ENCODE results near the gene KREMEN1. TPM values are rescaled to one million over a fixed set of nuclear protein-coding genes. Genes with fewer than 3 reads are reported as not detected.

KREMEN1 gene
- total RNA-seq, 1 donor from 2014 or later: 10.7 TPM

DNA sequence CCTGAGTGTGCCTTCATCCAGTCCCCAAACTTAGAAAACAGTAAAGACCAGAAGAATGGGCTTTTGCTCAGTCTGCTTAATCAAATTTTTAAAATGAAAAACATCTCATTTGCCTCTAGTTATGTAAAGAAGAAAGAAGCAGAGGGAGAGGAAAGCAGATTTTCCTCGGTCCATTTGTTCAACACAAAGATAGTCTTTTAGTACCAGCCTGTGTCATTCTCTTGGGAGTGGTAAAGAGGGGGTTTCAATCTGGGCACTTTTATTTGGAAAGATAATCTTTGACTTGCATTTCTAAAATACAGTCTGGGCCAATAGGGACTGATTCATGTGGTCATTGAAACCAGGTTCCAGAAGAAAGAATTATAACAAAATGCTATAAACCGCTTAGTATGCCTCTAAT, 29.5 kb downstream of the KREMEN1 start:
- no peak overlapping the region for H3K27ac ChIP-seq
- intact Hi-C loops (cut with DNase I): no loop called here
- peaks cover 0 to 12% of the 10 kb centered on the region in 2 donors for H3K36me3 ChIP-seq
- H3K4me3 ChIP-seq: no peak overlapping the region
- TF ChIP-seq, protein P1, sequence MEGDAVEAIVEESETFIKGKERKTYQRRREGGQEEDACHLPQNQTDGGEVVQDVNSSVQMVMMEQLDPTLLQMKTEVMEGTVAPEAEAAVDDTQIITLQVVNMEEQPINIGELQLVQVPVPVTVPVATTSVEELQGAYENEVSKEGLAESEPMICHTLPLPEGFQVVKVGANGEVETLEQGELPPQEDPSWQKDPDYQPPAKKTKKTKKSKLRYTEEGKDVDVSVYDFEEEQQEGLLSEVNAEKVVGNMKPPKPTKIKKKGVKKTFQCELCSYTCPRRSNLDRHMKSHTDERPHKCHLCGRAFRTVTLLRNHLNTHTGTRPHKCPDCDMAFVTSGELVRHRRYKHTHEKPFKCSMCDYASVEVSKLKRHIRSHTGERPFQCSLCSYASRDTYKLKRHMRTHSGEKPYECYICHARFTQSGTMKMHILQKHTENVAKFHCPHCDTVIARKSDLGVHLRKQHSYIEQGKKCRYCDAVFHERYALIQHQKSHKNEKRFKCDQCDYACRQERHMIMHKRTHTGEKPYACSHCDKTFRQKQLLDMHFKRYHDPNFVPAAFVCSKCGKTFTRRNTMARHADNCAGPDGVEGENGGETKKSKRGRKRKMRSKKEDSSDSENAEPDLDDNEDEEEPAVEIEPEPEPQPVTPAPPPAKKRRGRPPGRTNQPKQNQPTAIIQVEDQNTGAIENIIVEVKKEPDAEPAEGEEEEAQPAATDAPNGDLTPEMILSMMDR (IDR thresholded peaks at IDR 0.05): no peak
- no peaks in the 10 kb centered on the region for H3K9me3 ChIP-seq
- H3K4me1 ChIP-seq: no peaks in the 10 kb centered on the region
- H3K27me3 ChIP-seq: no peaks in the 10 kb centered on the region
- DNase-seq (ENCODE audit: low spot score in 2 of 2): no peak

DNA sequence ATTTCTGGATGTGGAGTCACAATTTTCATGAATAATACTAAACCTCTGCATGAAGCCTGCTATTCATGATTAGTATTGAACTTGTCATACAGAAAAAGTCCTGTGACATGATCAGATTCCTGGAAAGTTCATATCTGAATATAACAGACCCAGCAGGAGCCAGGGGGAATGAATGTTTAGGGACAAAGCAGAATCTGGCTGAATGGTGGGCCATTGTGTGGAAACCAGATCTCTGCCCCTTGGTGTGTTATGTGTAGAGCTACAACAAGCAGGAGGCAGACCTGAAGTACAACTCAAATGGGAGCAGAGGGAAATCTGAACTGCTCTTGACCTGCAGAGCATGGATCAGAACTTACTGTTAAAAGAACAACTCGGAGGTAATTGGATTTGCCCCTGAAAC, 30.3 kb downstream of the KREMEN1 start:
- intact Hi-C loops (cut with DNase I): no loop called here
- Histone ChIP-seq H3K36me3 (peaks cover 0 to 12% of the 10 kb centered on the region in 2 donors), H3K4me1 (no peaks in the 10 kb centered on the region), H3K9me3 (no peaks in the 10 kb centered on the region), H3K4me3 (no peak overlapping the region), H3K27me3 (no peaks in the 10 kb centered on the region), H3K27ac (no peak overlapping the region)
- DNase-seq (ENCODE audit: low spot score in 2 of 2): no peak
- TF ChIP-seq, protein P1 (IDR thresholded peaks at IDR 0.05): no peak

DNA sequence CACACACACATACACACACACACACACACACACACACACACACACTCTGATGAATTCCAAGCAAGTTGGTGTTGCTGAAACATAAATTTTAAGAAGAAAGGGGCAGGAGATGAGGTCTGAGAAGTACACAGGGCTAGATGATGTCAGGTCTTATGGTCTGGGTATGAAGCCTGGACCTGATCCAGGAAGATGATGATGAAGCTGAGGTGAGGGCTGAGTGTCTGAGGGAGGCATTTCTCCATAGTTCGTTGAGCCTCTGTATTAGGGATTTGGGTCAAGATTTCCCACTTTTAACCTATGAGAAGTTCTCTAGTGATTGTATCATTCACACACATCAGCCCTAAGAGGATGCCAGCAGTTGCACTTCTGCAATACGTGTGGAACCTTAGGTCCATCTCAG, 32.6 kb downstream of the KREMEN1 start:
- Histone ChIP-seq H3K27ac (no peak overlapping the region), H3K4me1 (no peaks in the 10 kb centered on the region), H3K4me3 (no peak overlapping the region), H3K36me3 (peaks cover 0 to 4% of the 10 kb centered on the region in 2 donors), H3K9me3 (no peaks in the 10 kb centered on the region), H3K27me3 (no peaks in the 10 kb centered on the region)
- TF ChIP-seq, protein P1 (IDR thresholded peaks at IDR 0.05): no peak
- intact Hi-C loops (cut with DNase I): no loop called here
- no peak for DNase-seq (ENCODE audit: low spot score in 2 of 2)

DNA sequence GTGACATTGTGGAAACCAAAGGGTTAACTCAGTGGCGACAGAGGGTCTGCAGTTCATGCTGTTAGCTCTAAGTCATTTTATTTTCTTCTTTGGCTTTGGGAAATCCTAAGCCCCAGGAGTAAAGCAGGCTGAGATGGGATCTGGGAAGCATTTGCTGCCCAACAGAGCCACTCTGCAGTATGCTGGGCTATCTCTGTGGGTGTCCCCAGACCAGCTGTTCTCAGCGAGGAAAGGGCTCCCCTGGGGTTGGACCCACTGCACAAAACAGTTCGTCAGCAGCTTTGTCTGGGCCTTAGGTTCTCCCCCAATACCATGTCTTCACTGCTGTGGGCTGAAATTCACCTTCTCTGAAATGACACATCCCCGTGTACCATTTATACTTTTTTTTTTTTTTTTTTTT, 34.0 kb downstream of the KREMEN1 start:
- H3K9me3 ChIP-seq: no peaks in the 10 kb centered on the region
- H3K36me3 ChIP-seq: no peaks in the 10 kb centered on the region
- TF ChIP-seq, protein P1 (IDR thresholded peaks at IDR 0.05): no peak
- no peaks in the 10 kb centered on the region for H3K4me1 ChIP-seq
- H3K4me3 ChIP-seq: no peak overlapping the region
- H3K27me3 ChIP-seq: no peaks in the 10 kb centered on the region
- H3K27ac ChIP-seq: no peak overlapping the region
- intact Hi-C loops (cut with DNase I): no loop called here
- no peak for DNase-seq (ENCODE audit: low spot score in 2 of 2)

DNA sequence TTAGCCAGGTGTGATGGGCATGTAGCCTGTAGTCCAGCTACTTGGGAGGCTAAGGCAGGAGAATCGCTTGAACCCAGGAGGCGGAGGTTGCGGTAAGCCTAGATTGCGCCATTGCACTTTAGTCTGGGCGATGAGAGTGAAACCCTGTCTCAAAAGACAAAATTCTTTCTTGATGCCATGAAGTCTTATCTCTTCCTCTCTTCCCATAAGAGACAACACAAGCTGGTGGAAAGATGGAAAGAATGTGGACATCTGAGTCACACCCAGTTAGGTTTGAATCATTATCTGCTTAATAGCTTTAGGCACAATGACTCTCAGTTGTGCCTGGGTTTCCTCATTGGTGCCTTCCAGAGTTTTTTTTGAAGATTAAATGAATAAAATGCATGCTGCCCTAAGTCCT, 35.3 kb downstream of the KREMEN1 start:
- Histone ChIP-seq H3K36me3 (no peaks in the 10 kb centered on the region), H3K27me3 (no peaks in the 10 kb centered on the region), H3K4me1 (no peaks in the 10 kb centered on the region), H3K4me3 (no peak overlapping the region), H3K9me3 (no peaks in the 10 kb centered on the region), H3K27ac (no peak overlapping the region)
- TF ChIP-seq, protein P1 (IDR thresholded peaks at IDR 0.05): no peak
- intact Hi-C loops (cut with DNase I): no loop called here
- no peak for DNase-seq (ENCODE audit: low spot score in 2 of 2)

DNA sequence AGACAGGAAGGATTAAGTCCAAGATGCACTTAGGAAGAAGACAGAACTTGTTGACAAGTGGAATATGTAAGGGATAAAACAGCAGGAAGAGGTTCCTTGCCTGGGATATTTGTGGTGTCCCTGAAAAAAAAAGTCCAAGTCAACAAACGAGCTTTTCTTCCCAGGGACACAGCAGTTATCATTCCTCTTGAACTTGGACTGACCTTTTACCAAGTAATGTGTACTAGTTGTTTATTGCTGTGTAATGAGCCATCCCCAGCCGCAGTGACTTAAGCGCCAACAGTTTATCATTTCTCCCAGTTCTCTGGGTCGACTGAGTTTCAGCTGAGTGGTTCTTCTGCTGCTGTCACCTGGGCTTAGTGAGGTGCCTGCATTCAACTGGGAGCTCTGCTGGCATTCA, 37.0 kb downstream of the KREMEN1 start:
- intact Hi-C loops (cut with DNase I): no loop called here
- Histone ChIP-seq H3K4me3 (no peak overlapping the region), H3K36me3 (no peaks in the 10 kb centered on the region), H3K9me3 (no peaks in the 10 kb centered on the region), H3K27ac (no peak overlapping the region), H3K27me3 (no peaks in the 10 kb centered on the region), H3K4me1 (no peaks in the 10 kb centered on the region)
- TF ChIP-seq, protein P1 (IDR thresholded peaks at IDR 0.05): no peak
- no peak for DNase-seq (ENCODE audit: low spot score in 2 of 2)

Measured in ascending aorta (tissue), 2 donors.